ENCODE measurements around the gene MEX3D.

- TF ChIP-seq POLR2A (IDR thresholded peaks at IDR 0.05; ENCODE audit: low read depth, low read length) (no peak), PAX5 (IDR thresholded peaks at IDR 0.05; ENCODE audit: insufficient read depth, low read length, severe bottlenecking) (no peak), TAF1 (IDR thresholded peaks at IDR 0.05; ENCODE audit: low read depth, low read length) (no peak), POLR2AphosphoS5 (IDR thresholded peaks at IDR 0.05; ENCODE audit: low read depth, low read length) (no peak)
Observed at GRCh38 chr19:1579222-1579621, 11.1 kb upstream of the MEX3D start.
